NCI-H2227 (cell line): ENCODE data around the gene LSMEM2.

Experiments used
- DNase-seq: peaks from one replicate; lab custom pipeline; 2025; ENCODE audit not compliant: unreplicated experiment; lab: John Stamatoyannopoulos, UW

The LSMEM2 gene

DNA sequence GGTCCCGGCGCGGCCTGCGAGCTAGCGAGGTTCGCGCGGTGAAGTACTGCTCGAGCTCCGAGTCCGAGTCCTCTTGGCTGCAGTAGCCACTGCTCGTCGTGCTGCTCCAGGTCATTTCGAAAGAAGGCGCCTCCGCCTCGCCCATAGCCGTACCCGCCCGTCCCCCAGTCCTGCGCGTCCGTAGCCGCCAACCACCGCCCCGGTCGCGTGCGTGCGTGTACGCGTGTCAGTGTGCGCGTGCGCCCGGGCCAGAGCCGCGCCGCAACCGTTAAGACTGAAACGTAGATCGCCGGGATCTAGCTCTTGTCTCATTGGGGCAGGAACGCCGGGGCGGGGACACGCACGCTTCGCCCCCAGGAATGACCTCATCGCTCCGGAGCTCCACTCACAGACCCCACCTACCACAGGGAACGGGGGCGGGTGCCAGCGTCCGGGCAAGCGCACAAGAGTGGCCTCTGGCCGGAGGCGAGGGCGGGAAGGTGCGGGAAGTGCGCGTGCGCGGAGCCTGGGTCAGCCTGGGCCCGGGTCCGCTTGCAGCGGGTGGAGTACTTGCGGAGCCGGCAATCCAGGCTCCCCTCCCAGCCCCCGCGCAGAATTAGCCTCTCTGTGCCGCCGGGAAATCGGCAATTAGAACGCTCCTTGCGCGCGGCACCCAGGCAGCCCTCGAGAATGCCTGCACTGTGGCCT is 58.4 kb downstream of the LSMEM2 start:
- DNase-seq, result peak; percentile 97
